Thoracic aorta (tissue), 2 donors: Measurements from ENCODE around the gene SLC22A16. TPM values are rescaled to one million over a fixed set of nuclear protein-coding genes. Genes with fewer than 3 reads are reported as not detected.

Experiments
- ATAC-seq: fragments of 150-250 bp; one replicate; pipeline ENCODE4 v1.8.0; 2017; ENCODE audit warnings: low read depth; ENCODE audit not compliant: insufficient number of reproducible peaks, low FRiP score
- DNase-seq: peaks from one replicate; pipeline ENCODE4 v3.0.0-alpha.2; 2020; ENCODE audit warnings: low spot score
- H3K27ac ChIP-seq, 2 donors: fragments of 200-600 bp; sonication (generic); 1 replicate in 1 of 2; 2 replicates in 1 of 2; pipeline ENCODE4 v1.5.1; 2016; ENCODE audit warnings: mild to moderate bottlenecking in 2 of 2, moderate library complexity in 2 of 2
- H3K27me3 ChIP-seq: fragments of 200-600 bp; sonication (generic); replicated peaks from 2 replicates; pipeline ENCODE4 v1.6.0; 2016; ENCODE audit warnings: mild to moderate bottlenecking; ENCODE audit not compliant: insufficient read depth
- H3K36me3 ChIP-seq: fragments of 200-600 bp; sonication (generic); one replicate; pipeline ENCODE4 v1.5.1; 2016
- H3K4me1 ChIP-seq, 2 donors: fragments of 200-600 bp; sonication (generic); 1 replicate in 1 of 2; 2 replicates in 1 of 2; pipeline versions ENCODE4 v1.5.1 to v1.6.0; 2016; ENCODE audit warnings: low read depth in 2 of 2, mild to moderate bottlenecking in 1 of 2; ENCODE audit not compliant: control insufficient read depth in 1 of 2
- H3K4me3 ChIP-seq: fragments of 200-600 bp; sonication (generic); 2 replicates; pipeline ENCODE4 v1.5.1; 2016; ENCODE audit warnings: mild to moderate bottlenecking
- H3K9me3 ChIP-seq: fragments of 200-600 bp; sonication (generic); 2 replicates; pipeline ENCODE4 v1.5.1; 2016
- CTCF ChIP-seq: fragments of 200-600 bp; sonication (generic); IDR thresholded peaks from one replicate; pipeline ENCODE4 v1.5.1; 2019; ENCODE audit warnings: antibody characterized with exemption
- total RNA-seq, 2 donors: library from RNA; depleted of rRNA; stranded (reverse); fragments of >200 nt; gene quantifications; one replicate each; pipeline versions ENCODE4 v1.1.0 to v1.2.3, GENCODE V29; 2016

Gene SLC22A16
- total RNA-seq, 2 donors from 2014 or later: 3.8 TPM; not detected in 1

- Histone ChIP-seq H3K4me1 (peaks cover 6 to 19% of the 10 kb centered on the region in 2 donors), H3K9me3 (no peaks in the 10 kb centered on the region), H3K4me3 (peak within 1 kb of the TSS; percentile 69), H3K36me3 (no peaks in the 10 kb centered on the region), H3K27me3 (no peaks in the 10 kb centered on the region), H3K27ac (peak within 1 kb of the TSS; percentile 68 to 75)
- peak; percentile 81 for ATAC-seq
- peak; percentile 77 for DNase-seq
- TF ChIP-seq CTCF: no peak
Measured at GRCh38 chr6:110415086-110415916, 61.1 kb downstream of the SLC22A16 start, which contains the start of gene DDO. Gene DDO, minus strand, starts transcription at chr6:110415575. Its CDS starts 2,113 bp downstream, at chr6:110413462.

- Histone ChIP-seq H3K4me1 (peaks cover 6 to 19% of the 10 kb centered on the region in 2 donors), H3K36me3 (no peaks in the 10 kb centered on the region), H3K9me3 (no peaks in the 10 kb centered on the region), H3K27ac (peak overlapping the region; percentile 68 to 75), H3K4me3 (peak overlapping the region; percentile 69), H3K27me3 (no peaks in the 10 kb centered on the region)
- ATAC-seq (no peak), DNase-seq (no peak)
- TF ChIP-seq CTCF: no peak
Measured at GRCh38 chr6:110414669-110415068, 61.7 kb downstream of the SLC22A16 start.

GRCh38 chr6:110412360-110412759, 64.1 kb downstream of the SLC22A16 start:
- TF ChIP-seq CTCF: no peak
- H3K9me3 ChIP-seq: no peaks in the 10 kb centered on the region
- H3K27ac ChIP-seq: no peak overlapping the region
- H3K36me3 ChIP-seq: no peaks in the 10 kb centered on the region
- ATAC-seq (no peak), DNase-seq (no peak)
- H3K4me3 ChIP-seq: no peak overlapping the region
- H3K4me1 ChIP-seq: peaks cover 6 to 19% of the 10 kb centered on the region in 2 donors
- H3K27me3 ChIP-seq: no peaks in the 10 kb centered on the region

GRCh38 chr6:110410511-110410910, 65.9 kb downstream of the SLC22A16 start:
- DNase-seq: no peak
- Histone ChIP-seq H3K9me3 (no peaks in the 10 kb centered on the region), H3K36me3 (peaks cover 5% of the 10 kb centered on the region), H3K4me1 (peaks cover 0 to 10% of the 10 kb centered on the region in 2 donors), H3K4me3 (no peak overlapping the region), H3K27me3 (no peaks in the 10 kb centered on the region), H3K27ac (no peak overlapping the region)
- TF ChIP-seq CTCF: no peak
- ATAC-seq: no peak

GRCh38 chr6:110409794-110410193, 66.6 kb downstream of the SLC22A16 start:
- Histone ChIP-seq H3K9me3 (no peaks in the 10 kb centered on the region), H3K4me1 (peaks cover 0 to 6% of the 10 kb centered on the region in 2 donors)

More at GRCh38 chr6:110409794-110410193, 66.6 kb downstream of the SLC22A16 start:
- H3K36me3 ChIP-seq: peaks cover 5% of the 10 kb centered on the region
- H3K27ac ChIP-seq: no peak overlapping the region
- no peaks in the 10 kb centered on the region for H3K27me3 ChIP-seq
- H3K4me3 ChIP-seq: no peak overlapping the region
- TF ChIP-seq CTCF: no peak
- no peak for ATAC-seq
- DNase-seq: no peak
